HepG2 (cell line): Measurements from ENCODE around the gene IL32. TPM values are rescaled to one million over a fixed set of nuclear protein-coding genes. Genes with fewer than 3 reads are reported as not detected.

ENCODE experiments used
- ATAC-seq: fragments of 200-7000 bp; cut with Tn5 transposase; 3 replicates; pipeline ENCODE4 v1.9.1; 2020; ENCODE audit warnings: mild to moderate bottlenecking, moderate library complexity
- BruUV-seq: library from RNA; stranded (reverse); fragments of 400-500 nt; replicated peaks from 2 replicates; lab custom pipeline; 2021; lab: Mats Ljungman, UMichigan
- CTCF ChIA-PET: fragments of 300-600 bp; formaldehyde crosslinking; extraction: SDS; loops from one replicate; lab custom pipeline; 2021; ENCODE audit warnings: low total read pairs, inconsistent platforms, low intra/inter-chr PET ratio; lab: Yijun Ruan, JAX
- POLR2A ChIA-PET: fragments of 350-600 bp; sonication (Branson Sonifier 250); formaldehyde crosslinking; loops from one replicate; lab custom pipeline; 2020; ENCODE audit warnings: antibody characterized with exemption, inconsistent platforms; lab: Yijun Ruan, JAX
- DNase-seq: peaks from one replicate; pipeline ENCODE4 v3.0.0-alpha.2; 2015; ENCODE audit warnings: low spot score
- FAIRE-seq: peaks from 3 replicates; lab custom pipeline; 2011; peaks lifted over from hg19 to GRCh38; lab: Jason Lieb, UNC
- H2AFZ ChIP-seq: one replicate; pipeline ENCODE4 v1.6.1; 2011; ENCODE audit warnings: low read length, inconsistent platforms
- H3K27ac ChIP-seq: fragments of 300-600 bp; 3 replicates; pipeline ENCODE4 v1.8.0; 2011; ENCODE audit warnings: mixed run types, mild to moderate bottlenecking, mixed read lengths, low read length, inconsistent platforms; ENCODE audit not compliant: insufficient read depth; ENCODE audit errors: extremely low read length
- H3K27me3 ChIP-seq, 2 experiments: fragments of 200-600 bp in 1 of 2; 2 replicates in 1 of 2; 3 replicates in 1 of 2; pipeline versions ENCODE4 v1.6.0 to v1.8.0; 2011; ENCODE audit warnings: low read length in 2 of 2, mild to moderate bottlenecking in 2 of 2, moderate library complexity in 2 of 2, inconsistent platforms in 1 of 2; ENCODE audit not compliant: insufficient read depth in 2 of 2, control insufficient read depth in 1 of 2
- H3K36me3 ChIP-seq, 2 experiments: fragments of 200-600 bp in 1 of 2; replicated peaks in 1 of 2; 2 replicates in 1 of 2; 3 replicates in 1 of 2; pipeline versions ENCODE4 v1.5.1 to v1.8.0; 2011; ENCODE audit warnings: low read length in 2 of 2, inconsistent platforms in 1 of 2; ENCODE audit not compliant: insufficient read depth in 2 of 2, control insufficient read depth in 1 of 2
- H3K4me1 ChIP-seq: 2 replicates; pipeline ENCODE4 v1.5.1; 2012; ENCODE audit warnings: low read length, inconsistent platforms; ENCODE audit not compliant: insufficient read depth
- H3K4me2 ChIP-seq: 2 replicates; pipeline ENCODE4 v1.6.0; 2011; ENCODE audit warnings: low read depth, low read length, inconsistent platforms
- H3K4me3 ChIP-seq, 3 experiments: fragments of 200-600 bp in 1 of 3; sonication (generic), shearing (Covaris generic) in 1 of 3; replicated peaks in 1 of 3; 2 replicates each; pipeline ENCODE4 v1.5.1; 2011 to 2016; ENCODE audit warnings: low read length in 3 of 3, inconsistent platforms in 2 of 3, low read depth in 2 of 3, mild to moderate bottlenecking in 2 of 3, control low read depth in 1 of 3, mixed read lengths in 1 of 3; ENCODE audit not compliant: insufficient read depth in 1 of 3
- H3K79me2 ChIP-seq: one replicate; pipeline ENCODE4 v1.6.1; 2011; ENCODE audit warnings: low read length, inconsistent platforms; ENCODE audit not compliant: insufficient read depth
- H3K9ac ChIP-seq: 2 replicates; pipeline ENCODE4 v1.6.0; 2011; ENCODE audit warnings: mild to moderate bottlenecking, low read depth, low read length, inconsistent platforms; ENCODE audit not compliant: insufficient read depth
- H3K9me3 ChIP-seq: 2 replicates; pipeline ENCODE4 v1.5.1; 2012; ENCODE audit warnings: mild to moderate bottlenecking, low read length
- H4K20me1 ChIP-seq: 2 replicates; pipeline ENCODE4 v1.6.0; 2011; ENCODE audit warnings: inconsistent platforms, mild to moderate bottlenecking, low read length, moderate library complexity; ENCODE audit not compliant: insufficient read depth
- ELF1 ChIP-seq: sonication (generic); formaldehyde crosslinking; IDR thresholded peaks from 2 replicates; pipeline ENCODE4 v1.4.0; 2020; ENCODE audit warnings: missing genetic modification reagents
- ESRRA ChIP-seq: sonication (generic); formaldehyde crosslinking; IDR thresholded peaks from 2 replicates; pipeline ENCODE4 v1.5.1; 2020; ENCODE audit warnings: mild to moderate bottlenecking, low read depth, missing genetic modification reagents
- FOXA3 ChIP-seq: IDR thresholded peaks from 2 replicates; pipeline ENCODE4 v1.6.1; 2016; ENCODE audit warnings: missing genetic modification reagents, missing compliant biosample characterization
- JUN ChIP-seq: sonication (generic); formaldehyde crosslinking; IDR thresholded peaks from 2 replicates; pipeline ENCODE4 v1.4.0; 2020; ENCODE audit warnings: mild to moderate bottlenecking, missing genetic modification reagents
- KLF9 ChIP-seq: IDR thresholded peaks from 2 replicates; pipeline ENCODE4 v1.6.1; 2016; ENCODE audit warnings: low read depth
- RARA ChIP-seq: IDR thresholded peaks from 2 replicates; pipeline ENCODE4 v1.6.1; 2016; ENCODE audit warnings: missing genetic modification reagents, missing compliant biosample characterization
- SP2 ChIP-seq: sonication (generic); formaldehyde crosslinking; IDR thresholded peaks from 2 replicates; pipeline ENCODE4 v1.5.1; 2020; ENCODE audit warnings: mild to moderate bottlenecking, missing genetic modification reagents
- SP5 ChIP-seq: IDR thresholded peaks from 2 replicates; pipeline ENCODE4 v1.6.1; 2016; ENCODE audit warnings: low read depth, borderline replicate concordance
- TEF ChIP-seq: sonication (generic); formaldehyde crosslinking; IDR thresholded peaks from 2 replicates; pipeline ENCODE4 v1.5.0; 2020; ENCODE audit warnings: missing genetic modification reagents
- ZMYM4 ChIP-seq: sonication (generic); formaldehyde crosslinking; IDR thresholded peaks from 2 replicates; pipeline ENCODE4 v1.8.1; 2023; ENCODE audit warnings: mild to moderate bottlenecking, missing genetic modification reagents
- ZNF24 ChIP-seq: fragments of 450-650 bp; IDR thresholded peaks from 2 replicates; pipeline ENCODE4 v1.6.1; 2017; ENCODE audit warnings: antibody characterized with exemption, mild to moderate bottlenecking
- ZNF451 ChIP-seq: sonication (generic); formaldehyde crosslinking; IDR thresholded peaks from 2 replicates; pipeline ENCODE4 v1.5.0; 2020; ENCODE audit warnings: mild to moderate bottlenecking, missing genetic modification reagents
- ZNF543 ChIP-seq: sonication (generic); formaldehyde crosslinking; IDR thresholded peaks from 2 replicates; pipeline ENCODE4 v1.4.0; 2020; ENCODE audit warnings: mild to moderate bottlenecking, missing genetic modification reagents
- ZNF709 ChIP-seq: sonication (generic); formaldehyde crosslinking; IDR thresholded peaks from 2 replicates; pipeline ENCODE4 v1.5.0; 2020; ENCODE audit warnings: mild to moderate bottlenecking, missing genetic modification reagents
- ZSCAN9 ChIP-seq: IDR thresholded peaks from 2 replicates; pipeline ENCODE4 v1.6.1; 2016; ENCODE audit warnings: borderline replicate concordance
- WGBS: methylation state at CpG from one replicate; pipeline ENCODE4 v1.1.6; 2017; ENCODE audit warnings: low lambda C conversion rate; 5-methylcytosine and 5-hydroxymethylcytosine counted together
- in situ Hi-C: cut with HindIII; loops from 2 replicates; pipeline ENCODE4 v1.10.0; 2017; ENCODE audit warnings: low pct_unique_long_range_greater_than_20kb; ENCODE audit not compliant: extremely low pct_ligation_motif_present
- intact Hi-C: fragments of 100-400 bp; cut with micrococcal nuclease; formaldehyde crosslinking; loops from one replicate; pipeline ENCODE4 v1.10.0; 2022; ENCODE audit not compliant: unreplicated experiment
- polyA plus RNA-seq, 8 experiments: library from polyadenylated mRNA; depleted of rRNA in 3 of 8; stranded (reverse) in 7 of 8; unstranded in 1 of 8; fragments of >200 nt; fragmentation: Illumina TruSeq in 4 of 8; extraction: Trizol in 4 of 8; gene quantifications; 2 replicates each; pipeline versions ENCODE4 v1.2.1 to v1.2.3, GENCODE V29; 2011 to 2016; ENCODE audit warnings: low read depth in 4 of 8, missing spikeins in 1 of 8, mixed read lengths in 1 of 8; ENCODE audit not compliant: insufficient read depth in 1 of 8
- total RNA-seq, 5 experiments: library from RNA; depleted of rRNA; stranded (reverse); fragments of >200 nt; fragmentation: Illumina TruSeq; extraction: Trizol; gene quantifications; 2 replicates each; pipeline ENCODE4 v1.2.3, GENCODE V29; 2016; ENCODE audit warnings: low read depth in 1 of 5
- TF ChIP-seq, protein P1 (sequence below): conservative IDR thresholded peaks from 2 replicates; pipeline ENCODE4 v1.6.1; 2018; ENCODE audit warnings: missing genetic modification reagents
- TF ChIP-seq, protein P2 (sequence below): sonication (generic); formaldehyde crosslinking; conservative IDR thresholded peaks from 2 replicates; pipeline ENCODE4 v1.8.0; 2022; ENCODE audit warnings: mild to moderate bottlenecking, moderate library complexity, missing genetic modification reagents
- TF ChIP-seq, protein P3 (sequence below): sonication (generic); formaldehyde crosslinking; IDR thresholded peaks from 2 replicates; pipeline ENCODE4 v1.4.0; 2020; ENCODE audit warnings: missing genetic modification reagents

Gene IL32
- total and polyA plus RNA-seq, 2 of the 13 experiments (the other 11 are each of a cell fraction or from before 2014, with no cell fraction given), result 115 to 165 TPM

GRCh38 chr16:3047387-3047720 lies 18.1 kb upstream of the IL32 start:
- no TSS peak for BruUV-seq
- H3K9me3 ChIP-seq, result no peaks in the 10 kb centered on the region
- no peak for TF ChIP-seq TEF (CRISPR knock-in tag)
- TF ChIP-seq ESRRA (CRISPR knock-in tag), result no peak
- no peak for TF ChIP-seq ZNF543 (CRISPR knock-in tag)
- TF ChIP-seq ZNF451 (CRISPR knock-in tag), result no peak
- no peak for TF ChIP-seq ZNF24
- TF ChIP-seq ZNF709, result no peak
- TF ChIP-seq ZMYM4, result no peak
- TF ChIP-seq ELF1 (CRISPR knock-in tag), result no peak
- no peak for TF ChIP-seq SP5 (CRISPR knock-in tag)
- no peak for TF ChIP-seq SP2
- no peak for TF ChIP-seq JUN (CRISPR knock-in tag)
- TF ChIP-seq, protein P1, sequence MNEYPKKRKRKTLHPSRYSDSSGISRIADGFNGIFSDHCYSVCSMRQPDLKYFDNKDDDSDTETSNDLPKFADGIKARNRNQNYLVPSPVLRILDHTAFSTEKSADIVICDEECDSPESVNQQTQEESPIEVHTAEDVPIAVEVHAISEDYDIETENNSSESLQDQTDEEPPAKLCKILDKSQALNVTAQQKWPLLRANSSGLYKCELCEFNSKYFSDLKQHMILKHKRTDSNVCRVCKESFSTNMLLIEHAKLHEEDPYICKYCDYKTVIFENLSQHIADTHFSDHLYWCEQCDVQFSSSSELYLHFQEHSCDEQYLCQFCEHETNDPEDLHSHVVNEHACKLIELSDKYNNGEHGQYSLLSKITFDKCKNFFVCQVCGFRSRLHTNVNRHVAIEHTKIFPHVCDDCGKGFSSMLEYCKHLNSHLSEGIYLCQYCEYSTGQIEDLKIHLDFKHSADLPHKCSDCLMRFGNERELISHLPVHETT (CRISPR knock-in tag), result no peak
- TF ChIP-seq, protein P2, sequence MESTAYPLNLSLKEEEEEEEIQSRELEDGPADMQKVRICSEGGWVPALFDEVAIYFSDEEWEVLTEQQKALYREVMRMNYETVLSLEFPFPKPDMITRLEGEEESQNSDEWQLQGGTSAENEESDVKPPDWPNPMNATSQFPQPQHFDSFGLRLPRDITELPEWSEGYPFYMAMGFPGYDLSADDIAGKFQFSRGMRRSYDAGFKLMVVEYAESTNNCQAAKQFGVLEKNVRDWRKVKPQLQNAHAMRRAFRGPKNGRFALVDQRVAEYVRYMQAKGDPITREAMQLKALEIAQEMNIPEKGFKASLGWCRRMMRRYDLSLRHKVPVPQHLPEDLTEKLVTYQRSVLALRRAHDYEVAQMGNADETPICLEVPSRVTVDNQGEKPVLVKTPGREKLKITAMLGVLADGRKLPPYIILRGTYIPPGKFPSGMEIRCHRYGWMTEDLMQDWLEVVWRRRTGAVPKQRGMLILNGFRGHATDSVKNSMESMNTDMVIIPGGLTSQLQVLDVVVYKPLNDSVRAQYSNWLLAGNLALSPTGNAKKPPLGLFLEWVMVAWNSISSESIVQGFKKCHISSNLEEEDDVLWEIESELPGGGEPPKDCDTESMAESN (CRISPR knock-in tag), result no peak
- TF ChIP-seq RARA (CRISPR knock-in tag), result no peak
- TF ChIP-seq, protein P3, sequence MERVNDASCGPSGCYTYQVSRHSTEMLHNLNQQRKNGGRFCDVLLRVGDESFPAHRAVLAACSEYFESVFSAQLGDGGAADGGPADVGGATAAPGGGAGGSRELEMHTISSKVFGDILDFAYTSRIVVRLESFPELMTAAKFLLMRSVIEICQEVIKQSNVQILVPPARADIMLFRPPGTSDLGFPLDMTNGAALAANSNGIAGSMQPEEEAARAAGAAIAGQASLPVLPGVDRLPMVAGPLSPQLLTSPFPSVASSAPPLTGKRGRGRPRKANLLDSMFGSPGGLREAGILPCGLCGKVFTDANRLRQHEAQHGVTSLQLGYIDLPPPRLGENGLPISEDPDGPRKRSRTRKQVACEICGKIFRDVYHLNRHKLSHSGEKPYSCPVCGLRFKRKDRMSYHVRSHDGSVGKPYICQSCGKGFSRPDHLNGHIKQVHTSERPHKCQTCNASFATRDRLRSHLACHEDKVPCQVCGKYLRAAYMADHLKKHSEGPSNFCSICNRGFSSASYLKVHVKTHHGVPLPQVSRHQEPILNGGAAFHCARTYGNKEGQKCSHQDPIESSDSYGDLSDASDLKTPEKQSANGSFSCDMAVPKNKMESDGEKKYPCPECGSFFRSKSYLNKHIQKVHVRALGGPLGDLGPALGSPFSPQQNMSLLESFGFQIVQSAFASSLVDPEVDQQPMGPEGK (CRISPR knock-in tag), result no peak
- no peak for TF ChIP-seq ZSCAN9 (CRISPR knock-in tag)
- no peak for TF ChIP-seq FOXA3
- no peak for TF ChIP-seq KLF9 (CRISPR knock-in tag)
- no peaks in the 10 kb centered on the region for H3K79me2 ChIP-seq
- no peak for DNase-seq
- H4K20me1 ChIP-seq, result no peaks in the 10 kb centered on the region
- no peak overlapping the region for H3K27ac ChIP-seq
- in situ Hi-C loops (no loop called here), intact Hi-C loops (no loop called here)
- ChIA-PET CTCF (no interaction called here), POLR2A (interaction anchor here (0.9 to 1.3 kb wide), 2 partner anchors 12 to 27 kb away, joined by 3 read pairs; no protein-coding TSS in a partner anchor)
- H3K27me3 ChIP-seq, result peaks cover 10 to 79% of the 10 kb centered on the region in 2 experiments
- WGBS, result no CpG with 5 or more reads among the region's 13 CpGs
- no peak overlapping the region for H2AFZ ChIP-seq
- no peak overlapping the region for H3K9ac ChIP-seq
- H3K4me2 ChIP-seq, result no peak overlapping the region
- H3K4me1 ChIP-seq, result peaks cover 19% of the 10 kb centered on the region
- FAIRE-seq, result no peak
- H3K4me3 ChIP-seq, result no peak overlapping the region
- no peak for ATAC-seq
- H3K36me3 ChIP-seq, result no peaks in the 10 kb centered on the region
